GM20431 (cell line): ENCODE results near the gene ABCA3.

Source experiments
- in situ Hi-C: fragments of 300-500 bp; cut with MseI, MboI; formaldehyde crosslinking; loops from one replicate; pipeline ENCODE4 v1.15.0; 2020; ENCODE audit warnings: low sequenced_read_pairs; ENCODE audit not compliant: unreplicated experiment

ABCA3 gene

GRCh38 chr16:2226245-2226793, 114.2 kb downstream of the ABCA3 start:
- in situ Hi-C loops: no loop called here
